Retinal pigment epithelial cell (primary cell): Measurements from ENCODE around the gene MRPS10.

Source experiments
- DNase-seq: peaks from one replicate; pipeline ENCODE4 v3.0.0-alpha.2; 2010; ENCODE audit warnings: low read depth
- H3K4me3 ChIP-seq: 2 replicates; pipeline ENCODE4 v1.5.1; 2011; ENCODE audit warnings: mild to moderate bottlenecking, low read length, control low read depth, moderate library complexity
- CTCF ChIP-seq: conservative IDR thresholded peaks from 2 replicates; pipeline ENCODE4 v1.5.1; 2011; ENCODE audit warnings: low read depth, low read length, control low read depth, inconsistent platforms

Gene MRPS10

GRCh38 chr6:42251911-42252637 is 34.4 kb upstream of the MRPS10 start:
- no peak for TF ChIP-seq CTCF
- DNase-seq: peak; percentile 27
- no peak overlapping the region for H3K4me3 ChIP-seq

GRCh38 chr6:42251500-42251899 is 33.8 kb upstream of the MRPS10 start:
- no peak for DNase-seq
- no peak overlapping the region for H3K4me3 ChIP-seq
- TF ChIP-seq CTCF: no peak

- TF ChIP-seq CTCF: no peak
- no peak for DNase-seq
- no peak overlapping the region for H3K4me3 ChIP-seq
Observed at GRCh38 chr6:42250274-42250931, 32.7 kb upstream of the MRPS10 start.

- no peak overlapping the region for H3K4me3 ChIP-seq
- no peak for DNase-seq
- TF ChIP-seq CTCF: no peak
Observed at GRCh38 chr6:42249279-42249678, 31.6 kb upstream of the MRPS10 start.

- DNase-seq: no peak
- H3K4me3 ChIP-seq: no peak overlapping the region
Observed at GRCh38 chr6:42243046-42243445, 25.4 kb upstream of the MRPS10 start.

GRCh38 chr6:42241915-42242314 is 24.3 kb upstream of the MRPS10 start:
- no peak for TF ChIP-seq CTCF

More at GRCh38 chr6:42243046-42243445, 25.4 kb upstream of the MRPS10 start:
- TF ChIP-seq CTCF: no peak

More at GRCh38 chr6:42241915-42242314, 24.3 kb upstream of the MRPS10 start:
- no peak for DNase-seq
- H3K4me3 ChIP-seq: no peak overlapping the region
